ENCODE measurements around the gene ADA. TPM values are rescaled to one million over a fixed set of nuclear protein-coding genes. Genes with fewer than 3 reads are reported as not detected.

ADA gene
- total RNA-seq, 4 donors from 2014 or later, result 19.4 to 34.8 (median 22.6) TPM

GRCh38 chr20:44596876-44597275 lies 54.6 kb downstream of the ADA start:
- TF ChIP-seq, protein P1, sequence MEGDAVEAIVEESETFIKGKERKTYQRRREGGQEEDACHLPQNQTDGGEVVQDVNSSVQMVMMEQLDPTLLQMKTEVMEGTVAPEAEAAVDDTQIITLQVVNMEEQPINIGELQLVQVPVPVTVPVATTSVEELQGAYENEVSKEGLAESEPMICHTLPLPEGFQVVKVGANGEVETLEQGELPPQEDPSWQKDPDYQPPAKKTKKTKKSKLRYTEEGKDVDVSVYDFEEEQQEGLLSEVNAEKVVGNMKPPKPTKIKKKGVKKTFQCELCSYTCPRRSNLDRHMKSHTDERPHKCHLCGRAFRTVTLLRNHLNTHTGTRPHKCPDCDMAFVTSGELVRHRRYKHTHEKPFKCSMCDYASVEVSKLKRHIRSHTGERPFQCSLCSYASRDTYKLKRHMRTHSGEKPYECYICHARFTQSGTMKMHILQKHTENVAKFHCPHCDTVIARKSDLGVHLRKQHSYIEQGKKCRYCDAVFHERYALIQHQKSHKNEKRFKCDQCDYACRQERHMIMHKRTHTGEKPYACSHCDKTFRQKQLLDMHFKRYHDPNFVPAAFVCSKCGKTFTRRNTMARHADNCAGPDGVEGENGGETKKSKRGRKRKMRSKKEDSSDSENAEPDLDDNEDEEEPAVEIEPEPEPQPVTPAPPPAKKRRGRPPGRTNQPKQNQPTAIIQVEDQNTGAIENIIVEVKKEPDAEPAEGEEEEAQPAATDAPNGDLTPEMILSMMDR (IDR thresholded peaks at IDR 0.05; ENCODE audit: low read depth), result no peak

GRCh38 chr20:44596010-44596409 lies 55.5 kb downstream of the ADA start:
- TF ChIP-seq, protein P1 (IDR thresholded peaks at IDR 0.05; ENCODE audit: low read depth), result no peak

GRCh38 chr20:44594730-44595129 lies 56.8 kb downstream of the ADA start:
- TF ChIP-seq, protein P1 (IDR thresholded peaks at IDR 0.05; ENCODE audit: low read depth), result no peak

DNA sequence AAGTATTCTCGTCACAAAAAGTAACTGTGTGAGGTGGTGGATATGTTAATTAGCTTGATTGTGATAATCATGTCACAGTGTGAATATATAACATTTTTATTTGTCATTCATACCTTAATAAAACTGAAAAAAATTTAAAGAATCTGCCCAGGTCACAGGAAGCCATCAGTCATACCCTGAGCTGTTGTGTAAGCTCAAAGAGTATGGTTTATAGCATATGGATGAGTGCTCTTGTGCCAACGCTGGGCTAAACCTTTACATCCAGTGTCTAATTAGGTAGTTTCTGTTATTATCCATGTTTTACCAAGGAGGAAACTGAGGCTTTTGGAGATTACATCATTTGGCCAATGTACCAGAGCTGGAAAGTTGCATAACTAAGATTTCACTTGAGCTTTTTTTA lies 57.7 kb downstream of the ADA start:
- TF ChIP-seq, protein P1 (IDR thresholded peaks at IDR 0.05; ENCODE audit: low read depth), result no peak

GRCh38 chr20:44592366-44592765 lies 59.1 kb downstream of the ADA start:
- TF ChIP-seq, protein P1 (IDR thresholded peaks at IDR 0.05; ENCODE audit: low read depth), result no peak

- TF ChIP-seq, protein P1 (IDR thresholded peaks at IDR 0.05; ENCODE audit: low read depth), result no peak
These were observed 60.3 kb downstream of the ADA start for GRCh38 chr20:44590980-44591778.

DNA sequence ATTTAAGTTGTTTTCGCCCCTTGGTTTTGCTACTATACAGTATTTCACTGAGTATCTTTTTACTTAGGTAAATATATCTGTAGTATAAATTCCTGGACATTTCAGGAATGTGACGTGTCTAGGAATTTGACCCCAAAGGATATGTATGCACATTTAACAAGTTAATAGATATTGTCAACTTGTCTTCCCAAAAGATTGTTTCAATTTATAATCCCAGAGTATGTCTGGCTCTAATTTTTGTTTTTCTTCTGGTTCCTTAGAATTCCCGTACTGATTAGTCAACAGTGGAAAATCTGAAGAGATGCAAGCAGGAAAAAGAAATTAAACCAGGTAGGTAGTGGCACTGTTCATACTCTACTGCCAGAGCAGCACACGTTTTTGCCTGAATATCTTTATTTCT lies 62.0 kb downstream of the ADA start:
- TF ChIP-seq, protein P1 (IDR thresholded peaks at IDR 0.05; ENCODE audit: low read depth), result no peak
